MM.1S (cell line): Measurements from ENCODE around the gene SDK1.

Experiments
- DNase-seq: peaks from one replicate; pipeline ENCODE4 v3.0.0-alpha.2; 2015
- H2AFZ ChIP-seq: fragments of 300-600 bp; sonication (generic); 2 replicates; pipeline ENCODE4 v1.6.0; 2016; ENCODE audit warnings: antibody characterized with exemption, low read length
- H3F3A ChIP-seq: fragments of 300-600 bp; sonication (generic); 2 replicates; pipeline ENCODE4 v1.6.1; 2016; ENCODE audit warnings: mild to moderate bottlenecking, antibody characterized with exemption, low read length, moderate library complexity, mixed read lengths; ENCODE audit not compliant: insufficient read depth
- H3K27ac ChIP-seq: fragments of 300-600 bp; sonication (generic); 2 replicates; pipeline ENCODE4 v1.5.1; 2016; ENCODE audit warnings: mild to moderate bottlenecking, low read length
- H3K27me3 ChIP-seq: fragments of 300-600 bp; sonication (generic); replicated peaks from 2 replicates; pipeline ENCODE4 v1.6.0; 2016; ENCODE audit warnings: low read length; ENCODE audit not compliant: insufficient read depth
- H3K36me3 ChIP-seq: fragments of 300-600 bp; sonication (generic); replicated peaks from 2 replicates; pipeline ENCODE4 v1.6.1; 2016; ENCODE audit warnings: mild to moderate bottlenecking, low read length, mixed read lengths; ENCODE audit not compliant: insufficient read depth
- H3K4me1 ChIP-seq: fragments of 300-600 bp; sonication (generic); 2 replicates; pipeline ENCODE4 v1.6.1; 2016; ENCODE audit warnings: low read length, mixed read lengths
- H3K4me2 ChIP-seq: fragments of 300-600 bp; sonication (generic); 2 replicates; pipeline ENCODE4 v1.6.0; 2016; ENCODE audit warnings: low read depth, low read length
- H3K4me3 ChIP-seq: fragments of 300-600 bp; sonication (generic); 2 replicates; pipeline ENCODE4 v1.5.1; 2016; ENCODE audit warnings: low read length, mixed read lengths
- H3K79me2 ChIP-seq: fragments of 300-600 bp; sonication (generic); 2 replicates; pipeline ENCODE4 v1.6.1; 2016; ENCODE audit warnings: mixed run types, low read length, mixed read lengths
- H3K9ac ChIP-seq: fragments of 300-600 bp; sonication (generic); 2 replicates; pipeline ENCODE4 v1.6.1; 2016; ENCODE audit warnings: low read length, mixed read lengths
- H3K9me2 ChIP-seq: fragments of 300-600 bp; sonication (generic); replicated peaks from 2 replicates; pipeline ENCODE4 v1.6.1; 2016; ENCODE audit warnings: mild to moderate bottlenecking, low read length, mixed read lengths; ENCODE audit not compliant: insufficient read depth
- H3K9me3 ChIP-seq: fragments of 300-600 bp; sonication (generic); replicated peaks from 2 replicates; pipeline ENCODE4 v1.6.1; 2016; ENCODE audit warnings: mild to moderate bottlenecking, low read length, mixed read lengths; ENCODE audit not compliant: insufficient read depth
- H4K20me1 ChIP-seq: fragments of 300-600 bp; sonication (generic); 2 replicates; pipeline ENCODE4 v1.6.1; 2016; ENCODE audit warnings: mild to moderate bottlenecking, low read length, moderate library complexity, mixed read lengths; ENCODE audit not compliant: insufficient read depth
- CTCF ChIP-seq: fragments of 300-600 bp; sonication (generic); IDR thresholded peaks from 2 replicates; pipeline ENCODE4 v1.5.1; 2016; ENCODE audit warnings: antibody characterized with exemption, low read length, mixed read lengths
- EZH2 ChIP-seq: fragments of 300-600 bp; sonication (generic); optimal IDR thresholded peaks from 2 replicates; pipeline ENCODE3; 2017; ENCODE audit warnings: low read depth, mild to moderate bottlenecking, antibody characterized with exemption, low read length, mixed read lengths
- EZH2phosphoT487 ChIP-seq: fragments of 300-600 bp; sonication (generic); IDR thresholded peaks from 2 replicates; pipeline ENCODE4 v1.6.1; 2018; ENCODE audit warnings: antibody characterized with exemption, low read length

Gene SDK1

DNA sequence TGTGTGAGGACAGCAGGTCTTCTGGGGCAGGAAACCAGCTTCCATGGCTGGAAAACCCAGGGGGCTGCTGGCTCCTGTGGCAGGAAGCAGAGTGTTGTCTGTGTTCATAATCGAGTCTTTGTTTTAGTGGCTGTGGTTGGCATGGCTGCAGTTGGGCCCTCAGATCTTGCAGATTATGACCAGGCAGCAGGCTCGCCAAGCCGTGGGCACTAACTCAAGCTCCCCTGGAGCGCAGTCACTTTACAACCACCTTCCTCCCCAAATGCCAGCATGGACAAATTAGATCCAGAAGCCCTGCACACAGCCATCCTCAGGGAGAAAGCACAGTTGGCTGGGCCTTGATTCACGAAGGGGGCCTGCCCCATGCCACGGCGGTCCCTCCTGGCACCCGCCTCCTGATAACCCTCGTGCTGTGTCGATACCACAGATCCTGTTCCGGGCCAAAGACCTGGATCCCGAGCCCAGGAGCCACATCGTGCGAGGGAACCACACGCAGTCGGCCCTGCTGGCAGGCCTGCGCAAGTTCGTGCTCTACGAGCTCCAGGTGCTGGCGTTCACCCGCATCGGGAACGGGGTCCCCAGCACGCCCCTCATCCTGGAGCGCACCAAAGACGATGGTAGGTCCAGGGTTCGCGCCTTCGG, 828.5 kb downstream of the SDK1 start:
- Histone ChIP-seq H3K9ac (no peak overlapping the region), H3K79me2 (no peaks in the 10 kb centered on the region), H3K27ac (no peak overlapping the region), H3K36me3 (no peaks in the 10 kb centered on the region), H3K4me1 (no peaks in the 10 kb centered on the region), H2AFZ (no peak overlapping the region), H3F3A (no peaks in the 10 kb centered on the region), H3K4me2 (no peak overlapping the region), H3K4me3 (no peak overlapping the region), H3K9me3 (no peaks in the 10 kb centered on the region), H3K9me2 (no peaks in the 10 kb centered on the region), H3K27me3 (no peaks in the 10 kb centered on the region), H4K20me1 (no peaks in the 10 kb centered on the region)
- DNase-seq, result no peak
- TF ChIP-seq EZH2phosphoT487 (no peak), CTCF (no peak), EZH2 (no peak)

DNA sequence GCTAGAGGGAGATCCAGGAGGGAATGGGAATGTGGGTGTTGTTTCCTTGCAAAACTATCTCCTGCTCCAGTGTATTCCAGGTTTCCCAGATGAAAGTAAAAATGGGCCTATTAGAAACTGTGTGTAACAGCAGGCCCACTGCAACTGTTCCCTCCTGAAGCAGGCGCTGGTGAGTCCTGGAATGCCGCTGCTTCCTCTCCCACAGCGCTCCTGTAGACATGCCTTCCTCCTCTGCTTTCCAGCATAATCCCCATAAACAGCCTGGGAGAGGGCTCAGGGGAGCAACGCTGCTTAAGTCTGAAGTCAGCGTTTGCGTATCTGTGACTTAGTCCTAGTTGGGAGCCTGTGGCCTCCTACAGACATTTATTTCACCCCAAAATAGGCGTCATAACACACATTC, 830.0 kb downstream of the SDK1 start:
- TF ChIP-seq EZH2, result no peak
- TF ChIP-seq EZH2phosphoT487, result no peak
- TF ChIP-seq CTCF, result no peak
- Histone ChIP-seq H3K9me2 (no peaks in the 10 kb centered on the region), H3K4me2 (no peak overlapping the region), H3K27me3 (no peaks in the 10 kb centered on the region), H3K36me3 (no peaks in the 10 kb centered on the region), H3K9ac (no peak overlapping the region), H3F3A (no peaks in the 10 kb centered on the region), H2AFZ (no peak overlapping the region), H3K79me2 (no peaks in the 10 kb centered on the region), H3K4me3 (no peak overlapping the region), H4K20me1 (no peaks in the 10 kb centered on the region), H3K4me1 (no peaks in the 10 kb centered on the region), H3K9me3 (no peaks in the 10 kb centered on the region), H3K27ac (no peak overlapping the region)
- no peak for DNase-seq

DNA sequence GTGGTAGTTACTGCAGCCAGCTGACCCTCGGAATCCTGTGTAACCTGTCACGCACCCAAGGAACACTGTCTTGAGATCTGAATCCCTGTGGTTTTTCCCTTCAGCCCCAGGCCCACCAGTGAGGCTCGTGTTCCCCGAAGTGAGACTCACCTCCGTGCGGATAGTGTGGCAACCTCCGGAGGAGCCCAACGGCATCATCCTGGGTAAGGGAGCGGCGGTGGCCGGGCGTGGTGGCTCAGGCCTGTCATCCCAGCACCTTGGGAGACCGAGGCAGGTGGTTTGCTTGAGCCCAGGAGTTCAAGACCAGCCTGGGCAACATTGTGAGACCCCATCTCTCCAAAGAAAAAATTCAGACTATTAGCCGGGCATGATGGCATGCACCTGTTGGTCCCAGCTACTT, 831.2 kb downstream of the SDK1 start:
- no peak for TF ChIP-seq CTCF
- no peak for TF ChIP-seq EZH2
- no peak for TF ChIP-seq EZH2phosphoT487

More for the DNA sequence above, 831.2 kb downstream of the SDK1 start:
- H3F3A ChIP-seq, result no peaks in the 10 kb centered on the region
- no peaks in the 10 kb centered on the region for H3K4me1 ChIP-seq
- no peaks in the 10 kb centered on the region for H3K79me2 ChIP-seq
- no peaks in the 10 kb centered on the region for H3K9me3 ChIP-seq
- H3K9me2 ChIP-seq, result no peaks in the 10 kb centered on the region
- no peak overlapping the region for H3K4me3 ChIP-seq
- no peaks in the 10 kb centered on the region for H3K27me3 ChIP-seq
- no peak overlapping the region for H3K9ac ChIP-seq
- no peak overlapping the region for H2AFZ ChIP-seq
- no peaks in the 10 kb centered on the region for H3K36me3 ChIP-seq
- no peak overlapping the region for H3K4me2 ChIP-seq
- no peak for DNase-seq
- no peak overlapping the region for H3K27ac ChIP-seq
- no peaks in the 10 kb centered on the region for H4K20me1 ChIP-seq
